Measurements from ENCODE around the gene AKAP7.

GRCh38 chr6:131215219-131215618 is 80.0 kb downstream of the AKAP7 start:
- no peak for TF ChIP-seq CTCF (conservative IDR thresholded peaks at IDR 0.05; ENCODE audit: low read length)
- TF ChIP-seq EZH2phosphoT487 (IDR thresholded peaks at IDR 0.05; ENCODE audit: borderline replicate concordance): no peak
